ENCODE results near the gene RUNX2.

DNA sequence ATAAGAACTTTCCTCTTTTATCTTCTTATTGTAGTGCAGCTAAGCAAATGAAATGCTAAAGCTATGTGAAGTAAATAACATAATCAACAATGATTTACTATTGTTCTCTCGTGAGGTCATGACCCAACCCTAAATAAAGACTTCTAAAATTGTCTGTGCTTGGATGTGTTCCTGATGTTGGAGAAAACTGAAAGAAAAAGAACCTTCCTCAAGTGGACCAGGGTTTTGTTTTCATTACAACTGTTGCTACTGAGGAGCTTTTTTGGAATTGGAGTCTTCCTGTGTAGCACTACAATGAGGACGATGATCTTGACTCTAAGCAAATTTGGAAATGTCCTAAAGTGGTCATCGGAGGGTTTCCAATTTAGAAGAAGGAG is 109.3 kb downstream of the RUNX2 start:
- TF ChIP-seq, protein P1, sequence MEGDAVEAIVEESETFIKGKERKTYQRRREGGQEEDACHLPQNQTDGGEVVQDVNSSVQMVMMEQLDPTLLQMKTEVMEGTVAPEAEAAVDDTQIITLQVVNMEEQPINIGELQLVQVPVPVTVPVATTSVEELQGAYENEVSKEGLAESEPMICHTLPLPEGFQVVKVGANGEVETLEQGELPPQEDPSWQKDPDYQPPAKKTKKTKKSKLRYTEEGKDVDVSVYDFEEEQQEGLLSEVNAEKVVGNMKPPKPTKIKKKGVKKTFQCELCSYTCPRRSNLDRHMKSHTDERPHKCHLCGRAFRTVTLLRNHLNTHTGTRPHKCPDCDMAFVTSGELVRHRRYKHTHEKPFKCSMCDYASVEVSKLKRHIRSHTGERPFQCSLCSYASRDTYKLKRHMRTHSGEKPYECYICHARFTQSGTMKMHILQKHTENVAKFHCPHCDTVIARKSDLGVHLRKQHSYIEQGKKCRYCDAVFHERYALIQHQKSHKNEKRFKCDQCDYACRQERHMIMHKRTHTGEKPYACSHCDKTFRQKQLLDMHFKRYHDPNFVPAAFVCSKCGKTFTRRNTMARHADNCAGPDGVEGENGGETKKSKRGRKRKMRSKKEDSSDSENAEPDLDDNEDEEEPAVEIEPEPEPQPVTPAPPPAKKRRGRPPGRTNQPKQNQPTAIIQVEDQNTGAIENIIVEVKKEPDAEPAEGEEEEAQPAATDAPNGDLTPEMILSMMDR (IDR thresholded peaks at IDR 0.05; ENCODE audit: insufficient read depth, low read depth, low read length): no peak
- TF ChIP-seq EZH2 (IDR thresholded peaks at IDR 0.05; ENCODE audit: insufficient read depth, low read length): no peak
